OCI-LY1 (cell line): ENCODE data around the gene GALNT14.

Source experiments
- CTCF ChIP-seq: fragments of 200-600 bp; sonication (generic), shearing (Covaris generic); IDR thresholded peaks from 2 replicates; pipeline ENCODE4 v1.5.1; 2017; ENCODE audit warnings: mild to moderate bottlenecking, antibody characterized with exemption, low read length, moderate library complexity, mixed read lengths
- EZH2 ChIP-seq: fragments of 200-600 bp; sonication (generic), shearing (Covaris generic); IDR thresholded peaks from 2 replicates; pipeline ENCODE4 v1.8.0; 2017; ENCODE audit warnings: borderline replicate concordance, mixed run types, mild to moderate bottlenecking, antibody characterized with exemption, low read length, moderate library complexity, mixed read lengths

GRCh38 chr2:30989746-30990145 is 148.5 kb downstream of the GALNT14 start:
- TF ChIP-seq CTCF: no peak
- no peak for TF ChIP-seq EZH2
